Esophagus muscularis mucosa (tissue), 4 donors: ENCODE measurements around the gene TSPAN6. TPM values are rescaled to one million over a fixed set of nuclear protein-coding genes. Genes with fewer than 3 reads are reported as not detected.

ENCODE experiments used
- DNase-seq: peaks from one replicate; pipeline ENCODE4 v3.0.0-alpha.2; 2017; ENCODE audit errors: extremely low spot score
- H3K27ac ChIP-seq, 4 donors: fragments of 200-600 bp; sonication (generic); replicated peaks in 1 of 4; 1 replicate in 3 of 4; 2 replicates in 1 of 4; pipeline ENCODE4 v1.5.1; 2016 to 2019; ENCODE audit warnings: mild to moderate bottlenecking in 1 of 4
- H3K27me3 ChIP-seq, 4 donors: fragments of 200-600 bp; sonication (generic); one replicate each; pipeline versions ENCODE4 v1.5.1 to v1.6.0; 2016 to 2019
- H3K36me3 ChIP-seq, 4 donors: fragments of 200-600 bp; sonication (generic); one replicate each; pipeline ENCODE4 v1.5.1; 2016 to 2019
- H3K4me1 ChIP-seq, 4 donors: fragments of 200-600 bp; sonication (generic); one replicate each; pipeline ENCODE4 v1.5.1; 2016 to 2019
- H3K4me3 ChIP-seq, 4 donors: fragments of 200-600 bp; sonication (generic); 1 replicate in 2 of 4; 2 replicates in 2 of 4; pipeline ENCODE4 v1.5.1; 2016 to 2019; ENCODE audit warnings: mild to moderate bottlenecking in 4 of 4, moderate library complexity in 1 of 4
- H3K9me3 ChIP-seq, 4 donors: fragments of 200-600 bp; sonication (generic); 1 replicate in 3 of 4; 2 replicates in 1 of 4; pipeline ENCODE4 v1.5.1; 2016 to 2019
- CTCF ChIP-seq, 3 experiments: fragments of 200-600 bp in 2 of 3; fragments of 450-650 bp in 1 of 3; sonication (generic) in 2 of 3; IDR thresholded peaks; one replicate each; pipeline ENCODE4 v1.5.1; 2017 to 2019; ENCODE audit warnings: antibody characterized with exemption in 3 of 3, mild to moderate bottlenecking in 2 of 3, moderate library complexity in 1 of 3
- EP300 ChIP-seq: sonication (generic); formaldehyde crosslinking; IDR thresholded peaks from one replicate; pipeline ENCODE4 v1.6.1; 2017; ENCODE audit warnings: antibody characterized with exemption
- POLR2A ChIP-seq: fragments of 450-650 bp; IDR thresholded peaks from one replicate; pipeline ENCODE4 v1.6.1; 2017; ENCODE audit warnings: antibody characterized with exemption, moderate library complexity, mild to moderate bottlenecking, low read depth
- POLR2AphosphoS5 ChIP-seq, 2 donors: sonication (generic); formaldehyde crosslinking; IDR thresholded peaks; one replicate each; pipeline ENCODE4 v1.6.1; 2017; ENCODE audit warnings: antibody characterized with exemption in 2 of 2
- WGBS: methylation state at CpG from one replicate; pipeline ENCODE4 v1.1.5; 2018; 5-methylcytosine and 5-hydroxymethylcytosine counted together
- intact Hi-C: fragments of 100-400 bp; cut with DNase I; formaldehyde crosslinking; loops from one replicate; pipeline ENCODE4 v1.15.1; 2023
- total RNA-seq, 4 donors: library from RNA; depleted of rRNA; stranded (reverse); fragments of >200 nt; gene quantifications; one replicate each; pipeline versions ENCODE4 v1.1.0 to v1.2.1, GENCODE V29; 2016

Gene TSPAN6, protein sequence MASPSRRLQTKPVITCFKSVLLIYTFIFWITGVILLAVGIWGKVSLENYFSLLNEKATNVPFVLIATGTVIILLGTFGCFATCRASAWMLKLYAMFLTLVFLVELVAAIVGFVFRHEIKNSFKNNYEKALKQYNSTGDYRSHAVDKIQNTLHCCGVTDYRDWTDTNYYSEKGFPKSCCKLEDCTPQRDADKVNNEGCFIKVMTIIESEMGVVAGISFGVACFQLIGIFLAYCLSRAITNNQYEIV
- total RNA-seq, result 1 to 10 TPM; 5.4 to 8.3 (median 6.8) TPM

- H3K27ac ChIP-seq, result peak within 1 kb of the TSS; percentile 56 to 68 (median 65)
- intact Hi-C loops, result loop anchor here (5.0 kb wide), 1 partner anchor 124 kb away; no protein-coding TSS in a partner anchor
- WGBS, result 37% methylated on average over 28 of the region's 51 CpGs
- peak within 1 kb of the TSS; percentile 57 to 63 (median 60) for H3K4me3 ChIP-seq
- DNase-seq, result peak; percentile 92
- TF ChIP-seq POLR2A (no peak), CTCF (IDR thresholded peaks at IDR 0.05) (peak; percentile 44 to 51 (median 50)), POLR2AphosphoS5 (IDR thresholded peaks at IDR 0.05) (peak in 1 of 2 donors; percentile 52)
- no peaks in the 10 kb centered on the region for H3K27me3 ChIP-seq
- H3K36me3 ChIP-seq, result peaks cover 0 to 8% (median 0%) of the 10 kb centered on the region in 4 donors
- peaks cover 0 to 4% (median 0%) of the 10 kb centered on the region in 4 donors for H3K4me1 ChIP-seq
- no peaks in the 10 kb centered on the region for H3K9me3 ChIP-seq
Observed at GRCh38 chrX:100636321-100636991, at the start of gene TSPAN6. Gene TSPAN6, minus strand, starts transcription at chrX:100636806. Its CDS starts 112 bp downstream, at chrX:100636694.

DNA sequence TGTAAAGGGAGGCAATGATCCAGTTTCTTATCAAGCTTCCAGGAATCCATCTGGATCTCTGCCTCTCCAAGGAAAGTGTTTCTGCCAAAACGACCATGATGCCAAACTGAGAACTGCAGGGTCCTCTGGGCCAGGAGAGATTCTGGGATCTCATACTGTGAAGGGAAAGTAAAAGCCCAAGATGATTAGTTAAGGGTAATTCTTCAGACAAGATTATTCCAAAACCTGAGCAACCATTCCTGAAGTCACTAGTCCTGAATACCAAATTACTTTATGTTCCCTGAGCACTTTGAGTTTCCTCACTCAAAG, 49.3 kb upstream of the TSPAN6 start:
- no peak overlapping the region for H3K27ac ChIP-seq
- WGBS, result 18% methylated on average over 1 of the region's 1 CpG

GRCh38 chrX:100685284-100685996, 48.8 kb upstream of the TSPAN6 start:
- 38% methylated on average over 5 of the region's 5 CpGs for WGBS
- no peak overlapping the region for H3K4me3 ChIP-seq
- no peaks in the 10 kb centered on the region for H3K27me3 ChIP-seq
- H3K27ac ChIP-seq, result peak overlapping the region in 1 of 4 donors; percentile 15
- H3K4me1 ChIP-seq, result peaks cover 0 to 17% (median 3%) of the 10 kb centered on the region in 4 donors
- intact Hi-C loops, result loop anchor here (5.0 kb wide), 1 partner anchor 42 kb away; no protein-coding TSS in a partner anchor
- H3K9me3 ChIP-seq, result no peaks in the 10 kb centered on the region
- peaks cover 0 to 30% (median 3%) of the 10 kb centered on the region in 4 donors for H3K36me3 ChIP-seq
- no peak for TF ChIP-seq POLR2AphosphoS5 (IDR thresholded peaks at IDR 0.05)
- peak; percentile 76 to 88 (median 87) for TF ChIP-seq CTCF (IDR thresholded peaks at IDR 0.05)
- DNase-seq, result peak; percentile 93

More for the DNA sequence above, 49.3 kb upstream of the TSPAN6 start:
- no peak overlapping the region for H3K4me3 ChIP-seq
- intact Hi-C loops, result loop anchor here (2.0 to 5.0 kb wide), 2 partner anchors 41 to 83 kb away; no protein-coding TSS in a partner anchor
- DNase-seq, result no peak
- H3K36me3 ChIP-seq, result peaks cover 0 to 30% (median 3%) of the 10 kb centered on the region in 4 donors
- peaks cover 0 to 14% (median 1%) of the 10 kb centered on the region in 4 donors for H3K4me1 ChIP-seq
- no peaks in the 10 kb centered on the region for H3K9me3 ChIP-seq
- TF ChIP-seq POLR2AphosphoS5 (IDR thresholded peaks at IDR 0.05) (no peak), POLR2A (no peak), CTCF (IDR thresholded peaks at IDR 0.05) (no peak), EP300 (no peak)
- no peaks in the 10 kb centered on the region for H3K27me3 ChIP-seq

GRCh38 chrX:100682939-100683338, 46.3 kb upstream of the TSPAN6 start:
- TF ChIP-seq POLR2A (no peak), POLR2AphosphoS5 (IDR thresholded peaks at IDR 0.05) (no peak), EP300 (no peak), CTCF (IDR thresholded peaks at IDR 0.05) (no peak)
- Histone ChIP-seq H3K4me1 (peaks cover 0 to 17% (median 4%) of the 10 kb centered on the region in 4 donors), H3K27me3 (no peaks in the 10 kb centered on the region), H3K36me3 (peaks cover 0 to 26% (median 3%) of the 10 kb centered on the region in 4 donors), H3K4me3 (no peak overlapping the region), H3K9me3 (no peaks in the 10 kb centered on the region), H3K27ac (no peak overlapping the region)
- no peak for DNase-seq
- 84% methylated on average over 8 of the region's 8 CpGs for WGBS
- intact Hi-C loops, result no loop called here
